ENCODE measurements around the gene RMND5B. TPM values are rescaled to one million over a fixed set of nuclear protein-coding genes. Genes with fewer than 3 reads are reported as not detected.

RMND5B gene
- total and polyA plus RNA-seq, 4 donors = 13.4 to 24.8 (median 21.7) TPM

DNA sequence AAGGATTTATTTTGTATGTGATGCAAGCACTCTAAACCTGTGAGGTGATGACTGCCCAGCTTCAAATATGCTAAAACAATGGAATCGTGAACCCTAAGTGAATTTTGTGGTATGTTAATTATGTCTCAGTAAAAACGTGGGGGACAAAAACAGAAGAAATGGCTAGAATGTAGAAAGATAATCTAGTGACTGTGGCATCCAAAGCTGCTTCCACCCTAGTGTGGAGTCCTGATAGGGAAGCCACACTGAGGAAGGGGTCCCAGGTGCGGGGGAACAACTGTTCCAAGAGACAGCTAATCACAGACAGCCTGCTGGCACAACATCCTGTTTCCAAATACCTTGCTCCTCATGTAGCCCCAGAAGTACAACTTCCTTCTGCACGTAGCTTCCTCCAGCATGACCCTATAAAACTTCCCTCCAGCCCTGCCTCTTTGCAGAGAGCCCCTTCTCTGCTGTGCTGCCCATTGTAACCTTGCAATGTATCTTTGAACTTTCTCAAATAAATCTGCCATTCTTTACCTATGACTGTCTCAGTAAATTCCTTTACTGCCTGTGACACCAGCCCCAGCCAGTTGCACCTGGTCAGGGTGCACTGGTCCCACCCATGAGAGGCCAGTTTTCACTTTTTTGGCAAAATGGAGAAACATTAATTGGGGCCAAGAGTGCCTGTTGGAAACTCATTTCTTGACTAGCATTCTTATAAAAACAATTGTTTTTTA lies 51.5 kb downstream of the RMND5B start:
- no peak for DNase-seq (ENCODE audit: low spot score)
- 47% methylated on average over 4 of the region's 4 CpGs for WGBS
- H3K9ac ChIP-seq (ENCODE audit: low read depth in 1 of 2, low read length in 2 of 2) = no peak overlapping the region
- H3K4me1 ChIP-seq (ENCODE audit: control insufficient read depth in 4 of 4, insufficient read depth in 4 of 4, low read length in 3 of 4) = no peaks in the 10 kb centered on the region
- H3K27me3 ChIP-seq (ENCODE audit: control insufficient read depth in 4 of 4, insufficient read depth in 4 of 4, low read length in 3 of 4) = peaks cover 0 to 2% (median 0%) of the 10 kb centered on the region in 4 donors
- no peak for TF ChIP-seq HNF4A (conservative IDR thresholded peaks at IDR 0.05)
- TF ChIP-seq HNF4G (IDR thresholded peaks at IDR 0.05) = no peak
- no peak for TF ChIP-seq YY1 (IDR thresholded peaks at IDR 0.05)
- no peak for TF ChIP-seq JUND (IDR thresholded peaks at IDR 0.05)
- TF ChIP-seq, protein P1, sequence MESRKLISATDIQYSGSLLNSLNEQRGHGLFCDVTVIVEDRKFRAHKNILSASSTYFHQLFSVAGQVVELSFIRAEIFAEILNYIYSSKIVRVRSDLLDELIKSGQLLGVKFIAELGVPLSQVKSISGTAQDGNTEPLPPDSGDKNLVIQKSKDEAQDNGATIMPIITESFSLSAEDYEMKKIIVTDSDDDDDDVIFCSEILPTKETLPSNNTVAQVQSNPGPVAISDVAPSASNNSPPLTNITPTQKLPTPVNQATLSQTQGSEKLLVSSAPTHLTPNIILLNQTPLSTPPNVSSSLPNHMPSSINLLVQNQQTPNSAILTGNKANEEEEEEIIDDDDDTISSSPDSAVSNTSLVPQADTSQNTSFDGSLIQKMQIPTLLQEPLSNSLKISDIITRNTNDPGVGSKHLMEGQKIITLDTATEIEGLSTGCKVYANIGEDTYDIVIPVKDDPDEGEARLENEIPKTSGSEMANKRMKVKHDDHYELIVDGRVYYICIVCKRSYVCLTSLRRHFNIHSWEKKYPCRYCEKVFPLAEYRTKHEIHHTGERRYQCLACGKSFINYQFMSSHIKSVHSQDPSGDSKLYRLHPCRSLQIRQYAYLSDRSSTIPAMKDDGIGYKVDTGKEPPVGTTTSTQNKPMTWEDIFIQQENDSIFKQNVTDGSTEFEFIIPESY (IDR thresholded peaks at IDR 0.05) = no peak
- TF ChIP-seq RAD21 (IDR thresholded peaks at IDR 0.05) = no peak
- no peak for TF ChIP-seq SP1 (IDR thresholded peaks at IDR 0.05)
- TF ChIP-seq, protein P2, sequence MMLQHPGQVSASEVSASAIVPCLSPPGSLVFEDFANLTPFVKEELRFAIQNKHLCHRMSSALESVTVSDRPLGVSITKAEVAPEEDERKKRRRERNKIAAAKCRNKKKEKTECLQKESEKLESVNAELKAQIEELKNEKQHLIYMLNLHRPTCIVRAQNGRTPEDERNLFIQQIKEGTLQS (IDR thresholded peaks at IDR 0.05) = no peak
- no peak for TF ChIP-seq TAF1 (conservative IDR thresholded peaks at IDR 0.05)
- no peak for TF ChIP-seq FOXA2 (IDR thresholded peaks at IDR 0.05)
- H3K9me3 ChIP-seq (ENCODE audit: control insufficient read depth in 4 of 4, low read length in 3 of 4) = no peaks in the 10 kb centered on the region
- H3K4me3 ChIP-seq (ENCODE audit: low read depth in 1 of 3, low read length in 3 of 3) = no peak overlapping the region
- H3K27ac ChIP-seq (ENCODE audit: low read depth in 1 of 2, low read length in 2 of 2) = no peak overlapping the region
- no peaks in the 10 kb centered on the region for H3K36me3 ChIP-seq (ENCODE audit: control insufficient read depth in 4 of 4, insufficient read depth in 3 of 4, low read depth in 1 of 4, low read length in 3 of 4)

DNA sequence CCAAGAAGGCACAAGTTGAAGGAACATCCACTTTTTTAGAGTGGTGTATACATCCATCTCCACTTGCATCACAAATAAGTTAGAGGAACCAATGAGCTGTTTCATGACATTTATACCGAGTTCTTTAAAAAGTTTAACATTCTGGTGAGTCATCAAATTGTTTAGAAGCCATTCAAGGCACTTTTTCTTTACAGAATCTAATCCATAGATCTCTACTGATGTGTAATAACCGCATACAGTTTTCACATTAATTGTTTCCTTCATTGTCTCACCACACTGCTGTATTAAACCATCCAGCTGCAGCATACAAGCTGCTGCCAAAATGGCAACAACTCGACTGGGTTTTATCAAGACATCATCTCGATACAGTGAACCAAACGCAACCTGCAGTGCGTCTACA lies 55.6 kb downstream of the RMND5B start:
- no peak overlapping the region for H3K9ac ChIP-seq (ENCODE audit: low read depth in 1 of 2, low read length in 2 of 2)
- no peak overlapping the region for H3K4me3 ChIP-seq (ENCODE audit: low read depth in 1 of 3, low read length in 3 of 3)
- 84% methylated on average over 6 of the region's 6 CpGs for WGBS
- no peaks in the 10 kb centered on the region for H3K36me3 ChIP-seq (ENCODE audit: control insufficient read depth in 4 of 4, insufficient read depth in 3 of 4, low read depth in 1 of 4, low read length in 3 of 4)
- H3K27ac ChIP-seq (ENCODE audit: low read depth in 1 of 2, low read length in 2 of 2) = no peak overlapping the region
- no peaks in the 10 kb centered on the region for H3K9me3 ChIP-seq (ENCODE audit: control insufficient read depth in 4 of 4, low read length in 3 of 4)
- TF ChIP-seq, protein P3, sequence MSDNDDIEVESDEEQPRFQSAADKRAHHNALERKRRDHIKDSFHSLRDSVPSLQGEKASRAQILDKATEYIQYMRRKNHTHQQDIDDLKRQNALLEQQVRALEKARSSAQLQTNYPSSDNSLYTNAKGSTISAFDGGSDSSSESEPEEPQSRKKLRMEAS (IDR thresholded peaks at IDR 0.05) = no peak
- no peak for TF ChIP-seq JUND (IDR thresholded peaks at IDR 0.05)
- no peak for TF ChIP-seq SP1 (IDR thresholded peaks at IDR 0.05)
- no peak for TF ChIP-seq RAD21 (IDR thresholded peaks at IDR 0.05)
- TF ChIP-seq NR2F2 (IDR thresholded peaks at IDR 0.05) = no peak
- no peak for TF ChIP-seq RXRA (IDR thresholded peaks at IDR 0.05)
- TF ChIP-seq FOXA2 (IDR thresholded peaks at IDR 0.05) = no peak
- TF ChIP-seq, protein P2 (IDR thresholded peaks at IDR 0.05) = no peak
- no peak for TF ChIP-seq YY1 (IDR thresholded peaks at IDR 0.05)
- no peak for TF ChIP-seq FOXA1 (IDR thresholded peaks at IDR 0.05)
- TF ChIP-seq, protein P1 (IDR thresholded peaks at IDR 0.05) = no peak
- TF ChIP-seq GABPA (IDR thresholded peaks at IDR 0.05 in 1 of 2, conservative IDR thresholded peaks at IDR 0.05 in 1 of 2) = no peak
- no peak for TF ChIP-seq HNF4A (conservative IDR thresholded peaks at IDR 0.05)
- TF ChIP-seq TAF1 (conservative IDR thresholded peaks at IDR 0.05) = no peak
- TF ChIP-seq HNF4G (IDR thresholded peaks at IDR 0.05) = no peak
- TF ChIP-seq, protein P4, sequence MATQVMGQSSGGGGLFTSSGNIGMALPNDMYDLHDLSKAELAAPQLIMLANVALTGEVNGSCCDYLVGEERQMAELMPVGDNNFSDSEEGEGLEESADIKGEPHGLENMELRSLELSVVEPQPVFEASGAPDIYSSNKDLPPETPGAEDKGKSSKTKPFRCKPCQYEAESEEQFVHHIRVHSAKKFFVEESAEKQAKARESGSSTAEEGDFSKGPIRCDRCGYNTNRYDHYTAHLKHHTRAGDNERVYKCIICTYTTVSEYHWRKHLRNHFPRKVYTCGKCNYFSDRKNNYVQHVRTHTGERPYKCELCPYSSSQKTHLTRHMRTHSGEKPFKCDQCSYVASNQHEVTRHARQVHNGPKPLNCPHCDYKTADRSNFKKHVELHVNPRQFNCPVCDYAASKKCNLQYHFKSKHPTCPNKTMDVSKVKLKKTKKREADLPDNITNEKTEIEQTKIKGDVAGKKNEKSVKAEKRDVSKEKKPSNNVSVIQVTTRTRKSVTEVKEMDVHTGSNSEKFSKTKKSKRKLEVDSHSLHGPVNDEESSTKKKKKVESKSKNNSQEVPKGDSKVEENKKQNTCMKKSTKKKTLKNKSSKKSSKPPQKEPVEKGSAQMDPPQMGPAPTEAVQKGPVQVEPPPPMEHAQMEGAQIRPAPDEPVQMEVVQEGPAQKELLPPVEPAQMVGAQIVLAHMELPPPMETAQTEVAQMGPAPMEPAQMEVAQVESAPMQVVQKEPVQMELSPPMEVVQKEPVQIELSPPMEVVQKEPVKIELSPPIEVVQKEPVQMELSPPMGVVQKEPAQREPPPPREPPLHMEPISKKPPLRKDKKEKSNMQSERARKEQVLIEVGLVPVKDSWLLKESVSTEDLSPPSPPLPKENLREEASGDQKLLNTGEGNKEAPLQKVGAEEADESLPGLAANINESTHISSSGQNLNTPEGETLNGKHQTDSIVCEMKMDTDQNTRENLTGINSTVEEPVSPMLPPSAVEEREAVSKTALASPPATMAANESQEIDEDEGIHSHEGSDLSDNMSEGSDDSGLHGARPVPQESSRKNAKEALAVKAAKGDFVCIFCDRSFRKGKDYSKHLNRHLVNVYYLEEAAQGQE (IDR thresholded peaks at IDR 0.05) = no peak
- TF ChIP-seq EGR1 (IDR thresholded peaks at IDR 0.05; ENCODE audit: low read depth in 2 of 2) = no peak
- DNase-seq (ENCODE audit: low spot score) = no peak
- H3K27me3 ChIP-seq (ENCODE audit: control insufficient read depth in 4 of 4, insufficient read depth in 4 of 4, low read length in 3 of 4) = no peaks in the 10 kb centered on the region
- H3K4me1 ChIP-seq (ENCODE audit: control insufficient read depth in 4 of 4, insufficient read depth in 4 of 4, low read length in 3 of 4) = no peaks in the 10 kb centered on the region

Data from liver (tissue), 9 donors.